Urothelium cell line (cell line): ENCODE results near the gene PJVK.
A peak's percentile ranks its signal among the peaks of the same experiment; 100 is the strongest.
"Not testable (repeated sequence)": the region's sequence is repeated elsewhere in the genome, so short reads cannot be mapped to it uniquely, and the experiment has no call there.

Source experiments
- DNase-seq: peaks from one replicate; pipeline ENCODE4 v3.0.0; 2011; ENCODE audit warnings: low spot score, mixed read lengths
- FAIRE-seq: peaks from 2 replicates; lab custom pipeline; 2011; peaks lifted over from hg19 to GRCh38; lab: Jason Lieb, UNC

PJVK gene

DNA sequence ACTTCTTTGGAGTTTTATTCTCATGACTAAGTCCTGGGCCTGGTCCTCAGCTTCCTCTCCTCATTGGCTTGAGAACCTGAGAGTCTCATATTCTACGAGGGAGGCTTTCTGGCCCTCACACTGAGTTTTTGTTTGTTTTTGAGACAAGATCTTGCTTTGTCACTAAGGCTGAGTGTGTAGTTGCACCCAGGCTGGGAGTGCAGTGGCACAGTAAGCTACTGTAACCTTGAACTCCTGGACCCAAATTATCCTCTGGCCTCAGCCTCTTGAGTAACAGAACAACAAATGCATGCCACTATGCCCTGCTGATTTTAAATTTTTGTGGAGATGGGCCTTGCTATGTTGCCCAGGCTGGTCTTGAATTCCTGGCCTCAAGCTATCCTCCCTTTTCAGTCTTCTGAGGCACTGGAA lies 22.8 kb upstream of the PJVK start:
- no peak for DNase-seq
- no peak for FAIRE-seq

DNA sequence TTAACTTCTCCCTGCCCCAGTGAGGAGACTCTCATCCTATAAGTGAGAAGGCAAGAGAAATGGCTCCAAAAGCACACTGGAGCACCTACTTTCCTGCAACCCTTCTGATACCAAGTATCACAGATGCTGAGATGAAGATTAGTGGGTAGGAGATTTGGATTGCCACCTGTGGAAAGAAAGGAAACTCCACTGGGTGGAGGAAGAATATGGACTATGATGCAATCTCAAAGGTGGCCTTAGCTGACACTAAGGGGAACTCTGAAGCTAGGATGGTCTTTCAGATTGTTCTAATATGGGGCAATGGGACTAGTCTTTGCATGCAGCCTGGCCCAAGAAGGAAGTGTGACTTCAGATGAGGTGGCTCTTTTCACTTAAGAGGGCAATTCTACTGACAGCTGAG lies 21.8 kb upstream of the PJVK start:
- DNase-seq (no peak), FAIRE-seq (no peak)

DNA sequence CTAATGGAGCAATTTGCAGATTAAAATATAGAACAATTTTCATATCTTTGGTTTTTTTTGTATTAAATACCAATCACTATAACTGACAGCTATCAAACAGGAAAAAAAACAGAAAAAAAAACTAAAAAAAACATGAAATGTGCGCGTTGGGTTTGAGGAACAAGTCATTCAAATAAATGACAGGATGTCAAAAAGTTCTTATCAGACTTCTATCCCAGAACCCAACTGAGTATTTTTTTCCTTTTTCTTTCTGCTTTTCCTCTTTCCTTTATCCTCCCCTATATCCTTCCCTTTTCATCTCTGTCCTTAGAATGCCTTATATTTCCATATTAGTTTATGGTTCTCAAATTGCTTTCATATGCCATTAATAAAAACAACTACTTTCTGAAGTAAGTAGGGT lies 14.5 kb upstream of the PJVK start:
- no peak for DNase-seq
- FAIRE-seq: no peak

DNA sequence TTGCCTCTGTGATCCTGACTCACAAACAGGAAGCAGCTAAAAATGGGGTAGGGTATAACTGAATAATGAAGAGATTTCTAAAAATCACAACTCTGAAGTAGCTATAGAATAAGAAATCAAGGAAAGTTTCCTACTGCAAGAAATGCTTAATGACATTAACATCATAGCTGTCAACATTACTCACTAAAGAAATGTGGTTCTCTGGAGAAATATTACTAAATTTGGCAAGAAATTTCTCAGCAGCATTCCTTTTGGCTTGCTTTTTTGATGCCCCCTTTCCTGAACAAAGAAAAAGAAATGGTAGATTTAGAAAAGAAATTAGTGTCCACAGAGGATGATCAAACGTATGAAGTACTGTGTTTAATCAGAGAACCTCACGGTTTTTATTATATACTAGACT lies 9.8 kb upstream of the PJVK start:
- DNase-seq: no peak
- no peak for FAIRE-seq

DNA sequence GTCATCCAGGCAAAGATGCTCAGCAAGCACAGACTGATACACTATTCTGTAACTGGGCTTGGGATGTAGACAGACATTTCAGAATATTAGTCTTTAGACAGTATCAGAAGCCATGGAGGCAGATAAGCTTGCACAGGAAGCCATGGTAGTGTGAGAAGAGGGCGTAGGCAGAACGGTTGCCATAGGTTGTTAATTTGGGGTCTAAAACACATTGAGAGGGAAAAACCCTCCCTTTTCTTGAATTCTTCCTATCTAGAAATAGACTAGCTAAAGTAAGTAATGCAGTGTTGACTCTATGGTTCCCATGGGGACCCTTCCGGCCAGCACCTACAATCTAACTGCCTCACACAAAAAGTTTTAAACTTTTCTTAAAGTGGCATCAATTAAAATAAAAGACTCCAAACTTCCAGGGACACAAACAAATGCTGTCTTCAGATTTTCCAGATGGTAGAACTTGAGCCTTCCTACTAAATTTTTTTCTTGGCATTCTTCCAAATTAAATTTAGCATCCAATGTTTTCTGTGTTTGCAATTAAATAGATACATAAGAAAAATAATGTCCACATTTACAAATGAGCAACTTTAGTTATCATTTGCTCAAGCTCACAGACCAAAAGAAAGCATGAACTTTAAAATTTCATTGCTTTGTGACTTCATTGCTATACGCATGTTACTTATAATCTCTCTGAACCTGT lies 2.1 kb upstream of the PJVK start:
- FAIRE-seq: no peak

DNA sequence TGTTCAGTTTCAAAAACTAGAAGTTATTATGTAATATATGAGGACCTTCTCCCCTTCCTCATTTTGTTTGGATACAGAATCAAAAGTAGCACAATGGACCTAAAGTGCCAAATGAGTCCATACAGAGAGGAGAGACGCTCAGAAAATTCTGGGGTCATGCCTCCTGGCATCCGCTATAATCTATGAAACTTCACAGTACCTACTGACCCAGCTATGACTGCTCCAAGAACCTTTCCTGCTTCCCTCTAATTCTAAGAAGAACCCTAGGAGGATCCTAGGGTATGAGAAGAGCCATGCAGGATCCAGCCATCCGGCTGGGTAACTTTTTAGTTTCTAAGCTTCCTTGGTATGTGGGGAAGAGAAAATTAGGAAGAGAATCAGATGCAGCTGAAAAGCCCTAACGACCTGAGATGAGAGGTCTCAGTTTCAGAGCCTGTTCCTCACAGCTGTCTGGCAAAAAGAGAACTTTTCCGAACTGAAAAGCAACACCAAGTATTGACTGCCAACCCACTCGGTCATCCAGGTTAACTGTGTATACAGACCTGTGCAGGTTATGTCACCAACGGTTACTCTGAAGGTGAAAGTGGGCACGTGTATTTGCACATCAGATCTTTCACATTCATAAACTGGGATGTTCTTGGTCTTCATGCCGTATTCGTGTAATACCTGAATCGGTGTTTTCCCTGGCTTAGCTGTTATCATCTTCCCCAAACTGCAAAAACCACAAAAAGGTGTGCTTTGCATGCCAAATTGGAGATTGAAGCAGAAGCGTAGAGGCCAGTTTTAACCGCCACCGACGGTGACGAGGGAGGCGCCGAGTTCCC lies 1.3 kb upstream of the PJVK start:
- FAIRE-seq (no peak), DNase-seq (no peak)

More for the DNA sequence above, 2.1 kb upstream of the PJVK start:
- no peak for DNase-seq

DNA sequence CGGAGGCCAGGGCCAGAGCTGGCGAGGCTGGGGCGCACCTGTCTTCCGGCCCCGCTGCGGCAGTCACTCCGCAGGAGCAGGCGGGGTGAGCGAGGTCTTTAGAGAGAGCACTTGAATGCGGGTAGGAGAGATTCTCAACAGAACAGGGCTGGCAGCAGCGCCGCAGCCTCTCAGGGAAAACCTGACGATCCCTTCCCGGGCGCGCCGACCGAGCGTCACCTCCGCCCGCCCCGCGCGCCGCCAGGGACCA lies 729 bp upstream of the PJVK start:
- DNase-seq: no peak
- no peak for FAIRE-seq

DNA sequence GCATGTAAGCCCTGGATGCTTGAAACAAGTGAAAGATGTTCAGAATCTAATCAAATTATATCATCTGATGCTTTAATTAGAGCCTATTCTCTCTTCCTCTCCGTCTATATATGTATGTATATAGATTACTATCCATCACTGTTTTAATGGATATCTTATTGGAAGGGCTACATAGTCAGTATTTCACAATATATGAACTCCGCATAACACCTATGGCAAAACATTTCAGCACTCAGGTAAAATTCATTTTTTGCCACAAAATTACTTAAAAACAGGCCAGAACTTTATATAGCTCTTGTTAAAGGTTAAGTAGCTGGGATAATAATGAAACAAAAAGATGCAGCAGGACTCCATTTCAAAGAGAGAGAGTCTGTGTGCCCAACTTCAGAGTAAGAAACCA lies 1.2 kb downstream of the PJVK start:
- no peak for DNase-seq
- no peak for FAIRE-seq

DNA sequence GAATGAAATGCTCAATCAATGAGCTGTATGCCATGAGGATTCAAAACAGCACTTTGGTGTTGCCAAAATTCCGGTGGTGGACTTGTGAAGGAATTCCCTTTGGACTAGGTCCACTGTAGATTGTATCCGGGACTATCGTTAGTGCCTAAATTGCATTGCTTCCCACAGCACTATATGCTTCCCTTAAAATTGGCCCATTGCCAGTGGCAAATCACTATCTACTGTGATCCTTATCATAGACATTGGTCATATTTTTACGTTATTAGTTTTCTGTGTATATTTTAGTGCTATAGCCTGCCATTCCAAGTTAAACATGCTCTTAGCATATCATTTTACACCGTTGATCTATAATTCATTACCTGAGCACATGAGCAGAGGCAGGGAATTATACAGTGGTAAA lies 1.7 kb downstream of the PJVK start:
- no peak for DNase-seq
- no peak for FAIRE-seq

DNA sequence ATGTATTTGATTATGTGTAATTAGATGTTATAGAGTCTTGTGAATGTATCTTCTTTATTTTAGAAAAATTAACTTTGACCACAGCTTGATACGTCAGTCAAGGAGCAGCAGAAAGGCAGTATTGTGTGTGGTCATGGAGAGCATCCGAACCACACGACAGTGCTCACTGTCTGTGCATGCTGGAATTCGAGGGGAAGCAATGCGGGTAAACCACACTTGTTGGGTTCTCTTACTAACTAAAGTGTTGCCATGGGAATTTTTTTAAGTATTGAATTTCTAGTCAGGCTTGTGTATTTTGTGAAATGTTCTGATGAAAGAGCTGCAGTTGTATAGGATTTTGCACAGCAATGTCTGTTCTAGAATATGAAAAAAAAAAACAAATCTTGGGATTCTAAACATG lies 4.8 kb downstream of the PJVK start:
- FAIRE-seq: no peak
- DNase-seq: no peak

DNA sequence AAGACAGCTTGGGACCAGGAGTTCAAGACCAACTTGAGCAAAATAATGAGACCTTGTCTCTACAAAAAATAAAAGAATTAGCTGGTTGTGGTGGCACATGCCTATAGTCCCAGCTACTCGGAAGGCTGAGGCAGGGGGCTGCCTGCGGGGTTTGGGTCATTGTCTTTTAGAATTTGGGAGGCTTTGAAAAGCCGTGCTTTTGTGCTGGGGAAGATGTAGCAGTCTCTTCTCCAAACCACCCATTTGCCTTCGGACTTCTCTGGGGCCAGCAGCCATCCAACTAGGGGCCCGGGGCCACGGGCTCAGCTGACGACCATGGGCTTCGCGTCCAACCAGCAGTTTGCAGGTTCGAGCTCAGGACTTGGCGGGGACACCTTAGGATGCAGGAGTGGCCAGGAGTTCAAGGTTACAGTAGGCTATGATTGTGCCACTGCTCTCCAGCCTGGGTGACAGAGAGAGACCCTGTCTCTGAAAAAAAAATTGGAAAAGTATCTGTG lies 6.3 kb downstream of the PJVK start:
- no peak for DNase-seq
- FAIRE-seq: no peak

DNA sequence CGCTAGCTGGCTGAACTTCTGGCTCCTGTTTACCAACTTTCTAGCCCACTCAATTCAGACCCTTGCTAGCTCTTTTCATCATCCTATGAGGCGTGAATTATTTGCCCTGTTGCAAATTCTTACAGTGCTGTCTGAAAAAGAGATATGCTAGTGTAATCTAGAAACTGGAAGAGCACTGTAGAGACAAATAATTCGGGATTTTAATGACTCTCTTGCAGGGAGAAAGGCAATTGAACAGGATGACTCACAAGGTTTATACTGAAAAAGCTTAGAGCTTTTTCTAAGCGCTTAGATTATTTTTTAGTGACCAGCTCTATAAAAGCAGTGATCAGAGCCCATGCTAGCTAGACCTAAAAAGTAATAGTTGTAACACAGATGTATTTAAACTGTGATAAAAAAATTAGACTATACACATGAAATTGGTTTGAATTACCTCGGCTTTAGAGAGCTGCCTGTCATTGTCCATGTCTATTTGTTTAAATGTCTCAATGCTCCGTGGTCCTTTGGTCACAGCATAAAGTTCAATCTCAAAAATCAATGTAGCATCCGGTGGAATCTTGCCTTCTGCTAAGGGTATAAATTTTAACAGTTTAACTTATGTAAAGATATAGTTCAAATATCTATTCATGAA lies 18.2 kb downstream of the PJVK start:
- FAIRE-seq: no peak

DNA sequence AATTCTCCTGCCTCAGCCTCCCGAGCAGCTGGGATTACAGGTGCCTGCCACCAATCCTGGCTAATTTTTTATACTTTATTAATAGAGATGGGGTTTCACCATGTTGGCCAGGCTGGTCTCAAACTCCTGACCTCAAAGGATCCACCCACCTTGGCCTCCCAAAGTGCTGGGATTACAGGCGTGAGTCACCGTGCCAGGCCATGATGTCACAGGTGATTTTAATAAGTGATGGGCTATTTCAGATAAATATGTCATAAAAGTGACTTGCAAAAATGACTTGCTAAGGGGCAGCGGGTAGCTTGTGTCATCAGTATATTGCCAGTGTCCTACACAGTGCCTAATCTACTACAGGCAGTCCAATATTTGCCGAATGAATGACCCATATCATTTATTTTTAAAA lies 20.1 kb downstream of the PJVK start:
- DNase-seq, FAIRE-seq: not testable (repeated sequence)

More for the DNA sequence above, 18.2 kb downstream of the PJVK start:
- DNase-seq: no peak

DNA sequence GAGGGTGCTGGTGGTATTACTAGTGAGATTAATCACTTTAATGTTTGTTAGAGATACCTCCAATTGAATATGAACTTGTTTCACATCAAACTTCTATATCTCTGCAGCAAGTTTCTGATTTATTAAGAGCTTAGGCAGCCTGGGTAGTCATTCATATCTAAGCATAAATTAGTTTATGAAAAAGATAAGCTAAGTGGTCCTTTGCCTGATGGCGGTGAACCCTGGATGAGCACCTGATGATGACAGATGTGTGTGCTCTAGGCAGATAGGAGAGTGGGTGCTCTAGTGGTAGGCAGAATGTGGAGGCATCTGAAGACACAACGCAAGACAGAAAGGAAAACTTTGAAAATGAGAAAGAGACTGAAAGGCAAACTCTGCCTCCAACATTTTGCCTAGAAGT lies 22.2 kb downstream of the PJVK start:
- no peak for FAIRE-seq
- no peak for DNase-seq

DNA sequence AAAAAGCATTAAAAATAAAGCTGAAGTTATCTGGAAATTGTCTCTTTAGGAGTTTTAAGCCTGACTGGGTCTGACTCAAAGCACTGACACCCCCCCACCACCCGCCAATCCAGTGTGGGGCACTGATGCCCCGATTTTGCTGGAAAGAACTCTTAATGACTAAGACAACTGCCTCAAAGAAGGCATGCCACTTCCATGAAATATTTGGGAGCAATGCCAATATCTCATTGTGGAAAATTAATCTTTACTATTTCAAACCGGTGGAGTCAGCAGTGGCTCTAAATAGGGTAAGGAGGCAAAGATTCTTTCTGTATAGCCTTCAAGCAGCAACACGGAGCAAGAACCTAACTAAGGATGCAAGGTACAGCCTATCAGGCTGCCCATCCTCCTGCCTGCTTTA lies 22.8 kb downstream of the PJVK start:
- FAIRE-seq: no peak
- DNase-seq: no peak

DNA sequence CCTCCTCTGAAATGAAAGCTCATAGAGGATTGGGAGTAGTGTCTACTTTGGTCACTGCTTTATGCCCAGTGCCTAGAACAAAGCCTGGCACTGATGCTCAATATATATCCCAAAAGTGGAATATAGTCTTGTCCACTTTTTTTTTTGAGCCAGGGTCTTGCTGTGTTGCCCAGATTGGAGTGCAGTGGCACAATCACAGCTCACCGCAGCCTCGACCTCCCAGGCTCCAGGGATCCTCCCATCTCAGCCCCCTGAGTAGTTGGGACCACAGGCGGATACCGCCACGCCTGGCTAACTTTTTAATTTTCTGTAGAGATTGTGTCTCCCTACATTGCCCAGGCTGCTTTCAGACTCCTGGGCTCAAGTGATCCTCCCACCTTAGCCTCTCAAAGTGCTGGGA lies 23.4 kb downstream of the PJVK start:
- DNase-seq (no peak), FAIRE-seq (no peak)

DNA sequence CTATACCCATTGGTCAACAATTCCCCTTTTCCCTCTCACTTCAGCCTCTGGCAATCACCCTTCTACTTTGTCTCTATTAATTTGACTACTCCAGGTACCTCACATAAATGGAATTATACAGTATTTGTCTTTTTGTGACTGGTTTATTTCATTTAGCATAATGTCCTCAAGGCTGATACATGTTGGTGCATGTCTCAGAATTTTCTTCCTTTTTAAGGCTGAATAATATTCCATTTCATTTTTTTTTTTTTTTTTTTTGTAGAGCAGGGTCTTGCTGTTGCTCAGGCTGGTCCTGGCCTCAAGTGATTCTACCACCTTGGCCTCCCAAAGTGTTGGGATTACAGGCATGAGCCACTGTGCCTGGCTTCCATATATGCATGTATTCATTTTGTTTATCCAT lies 25.3 kb downstream of the PJVK start:
- DNase-seq (no peak), FAIRE-seq (no peak)

DNA sequence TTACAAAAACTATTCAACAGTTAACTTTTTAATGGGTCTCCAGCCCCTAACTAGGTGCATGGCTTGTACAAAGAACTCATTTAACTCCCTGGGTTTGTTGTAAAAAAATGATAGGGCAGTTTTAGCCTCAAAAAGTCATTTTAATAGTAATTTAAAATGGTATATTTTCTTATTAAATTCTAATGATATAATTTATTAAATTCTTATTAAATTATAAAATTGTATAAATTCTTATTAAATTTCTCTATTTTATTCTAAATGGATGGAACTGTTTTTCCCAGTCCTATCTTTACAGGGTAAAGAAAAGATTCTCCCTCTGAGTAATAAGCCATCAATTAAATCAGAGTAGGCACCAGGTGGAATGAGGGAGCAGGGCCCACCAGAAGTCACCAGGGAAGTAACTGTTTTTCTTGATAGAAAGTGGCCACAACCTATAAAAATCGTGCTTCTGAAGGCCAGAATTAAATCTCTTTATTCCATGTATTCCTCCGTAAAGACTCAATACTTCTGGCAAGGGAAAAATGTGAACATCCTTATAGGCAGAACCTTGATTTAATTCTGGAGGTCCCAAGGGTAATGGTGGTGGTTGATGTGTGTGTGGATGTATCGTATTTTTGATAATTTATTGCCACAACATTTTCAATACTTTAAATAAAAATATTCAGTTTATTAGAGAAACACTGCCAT lies 26.4 kb downstream of the PJVK start:
- no peak for FAIRE-seq
- DNase-seq: no peak

DNA sequence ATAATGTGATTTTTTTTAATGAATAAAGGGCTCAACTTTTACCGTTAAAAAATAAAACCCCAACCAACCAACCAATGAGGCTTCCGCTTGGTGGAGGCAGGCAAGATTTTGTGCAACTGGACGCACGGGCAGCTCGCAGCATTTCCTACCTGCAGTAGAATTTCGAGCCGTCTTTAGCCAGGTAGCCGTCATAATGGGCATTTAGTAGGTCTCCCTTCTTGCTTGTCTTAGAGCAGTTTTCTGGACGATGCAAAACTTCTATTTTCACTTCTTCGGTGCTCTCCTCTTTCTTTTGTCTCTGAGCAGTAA lies 26.9 kb downstream of the PJVK start:
- DNase-seq: peak; percentile 11
- no peak for FAIRE-seq

DNA sequence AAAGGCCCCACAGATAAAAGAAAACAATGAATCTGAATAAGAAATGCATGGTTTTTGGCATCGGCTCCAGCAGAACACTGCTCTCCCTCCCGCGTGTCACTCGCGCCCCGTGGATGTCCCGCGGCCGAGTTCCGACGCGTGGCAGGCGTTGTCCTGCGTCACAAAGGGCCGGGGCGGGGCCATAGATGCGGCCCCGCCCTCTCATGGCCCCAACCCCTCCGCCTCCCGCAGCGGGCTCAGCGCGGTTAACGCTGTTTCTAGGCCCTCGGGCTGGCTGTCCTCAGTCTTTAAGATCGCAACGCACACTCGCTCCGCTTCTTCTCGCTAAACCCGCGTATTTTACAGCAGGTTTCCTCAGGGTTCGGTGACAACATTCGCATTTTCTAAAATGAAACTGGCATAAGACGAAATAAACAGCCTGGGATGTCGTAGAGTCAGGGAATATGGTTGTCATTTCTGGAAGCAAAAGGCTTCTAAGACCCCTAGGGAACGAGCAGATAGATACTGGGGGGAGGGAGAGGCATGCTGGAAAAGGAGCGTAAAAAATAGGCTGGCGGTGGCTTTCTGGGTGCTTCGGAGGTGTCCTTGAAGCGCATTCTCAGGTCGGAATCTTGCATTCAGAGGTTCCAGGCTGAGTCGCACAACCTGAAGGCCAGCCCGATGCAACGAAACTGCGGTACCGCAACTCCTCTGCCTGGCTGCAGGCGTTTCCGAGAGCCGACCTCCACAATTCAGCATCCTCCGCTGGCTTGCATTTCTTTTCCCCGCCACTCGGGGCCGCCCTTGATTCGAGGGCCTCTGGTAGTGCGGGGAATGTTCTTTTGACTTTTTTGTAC lies 27.5 kb downstream of the PJVK start, which contains the start of gene FKBP7:
Gene FKBP7, minus strand, starts transcription at position 162 of the 836 bp plus-strand sequence. Its CDS starts 101 bp downstream, at position 61.
- no peak for FAIRE-seq
- DNase-seq: peak; percentile 83

DNA sequence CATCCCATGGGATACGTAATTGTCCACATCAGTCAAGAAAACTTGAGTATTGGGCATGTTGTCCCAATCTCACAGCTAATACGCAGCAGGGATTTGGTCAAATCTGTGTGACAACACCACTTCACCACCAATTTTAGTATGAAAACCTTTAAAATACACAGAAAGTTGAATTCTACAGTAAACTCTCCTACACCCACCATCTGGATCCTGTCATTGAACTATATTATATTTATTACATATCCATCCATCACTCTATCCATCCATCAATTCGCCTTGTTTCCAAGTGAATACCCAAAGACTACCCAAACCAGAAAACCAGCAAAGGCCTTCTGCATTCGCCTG lies 28.1 kb downstream of the PJVK start:
- FAIRE-seq (no peak), DNase-seq (no peak)
